ENCODE measurements around the gene PISD.
"Not testable (repeated sequence)": the region's sequence is repeated elsewhere in the genome, so short reads cannot be mapped to it uniquely, and the experiment has no call there.

Gene PISD

DNA sequence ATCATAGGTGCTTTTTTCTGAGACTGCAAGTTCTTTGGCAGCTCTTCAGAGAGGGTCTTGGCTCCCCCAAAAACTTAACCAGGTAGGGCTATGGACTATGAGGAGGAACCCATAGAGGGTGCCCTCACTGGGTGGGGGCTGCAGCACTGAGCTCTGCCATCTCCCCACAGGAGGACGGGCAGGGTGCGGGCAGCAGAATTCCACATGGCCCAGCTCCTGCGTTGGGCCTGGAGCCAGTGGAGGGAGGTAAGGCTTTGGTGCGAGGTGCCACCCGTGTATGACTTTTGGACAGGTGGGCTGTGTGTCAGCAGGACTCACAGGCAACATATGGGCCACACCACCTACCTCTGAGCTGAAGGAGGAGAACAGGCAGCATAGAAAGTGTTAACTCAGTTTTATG is 58.4 kb downstream of the PISD start:
- Histone ChIP-seq H2AFZ (ENCODE audit: low read length) (no peak overlapping the region), H3K9ac (ENCODE audit: low read depth, low read length, poor library complexity, severe bottlenecking) (no peak overlapping the region), H3K79me2 (ENCODE audit: insufficient read depth, low read length) (no peaks in the 10 kb centered on the region), H3K4me1 (ENCODE audit: insufficient read depth, low read length, poor library complexity, severe bottlenecking) (no peaks in the 10 kb centered on the region), H3K4me2 (ENCODE audit: low read depth, low read length, poor library complexity, severe bottlenecking) (no peak overlapping the region), H3F3A (ENCODE audit: low read depth) (no peaks in the 10 kb centered on the region), H3K4me3 (ENCODE audit: low read length, poor library complexity, severe bottlenecking) (no peak overlapping the region), H3K36me3 (ENCODE audit: insufficient read depth, low read length) (peaks cover 5% of the 10 kb centered on the region; the same call in 1 of the 2 replicates), H3K9me2 (replicated peaks; ENCODE audit: low read depth, low read length) (no peaks in the 10 kb centered on the region), H4K20me1 (ENCODE audit: insufficient read depth, low read length, poor library complexity, severe bottlenecking) (no peaks in the 10 kb centered on the region), H3K27me3 (ENCODE audit: insufficient read depth, low read length, poor library complexity, severe bottlenecking) (no peaks in the 10 kb centered on the region), H3K9me3 (ENCODE audit: insufficient read depth, low read depth, low read length) (no peaks in the 10 kb centered on the region)
- TF ChIP-seq EZH2phosphoT487 (IDR thresholded peaks at IDR 0.05; ENCODE audit: borderline replicate concordance) = no peak

GRCh38 chr22:31603081-31603525 is 58.9 kb downstream of the PISD start:
- Histone ChIP-seq H3K36me3 (ENCODE audit: insufficient read depth, low read length) (peaks cover 5% of the 10 kb centered on the region; the same call in 1 of the 2 replicates), H3K9me2 (replicated peaks; ENCODE audit: low read depth, low read length) (no peaks in the 10 kb centered on the region), H4K20me1 (ENCODE audit: insufficient read depth, low read length, poor library complexity, severe bottlenecking) (no peaks in the 10 kb centered on the region), H3K4me2 (ENCODE audit: low read depth, low read length, poor library complexity, severe bottlenecking) (no peak overlapping the region), H3K4me1 (ENCODE audit: insufficient read depth, low read length, poor library complexity, severe bottlenecking) (no peaks in the 10 kb centered on the region), H3F3A (ENCODE audit: low read depth) (no peaks in the 10 kb centered on the region), H3K79me2 (ENCODE audit: insufficient read depth, low read length) (no peaks in the 10 kb centered on the region), H3K9me3 (ENCODE audit: insufficient read depth, low read depth, low read length) (no peaks in the 10 kb centered on the region), H3K9ac (ENCODE audit: low read depth, low read length, poor library complexity, severe bottlenecking) (no peak overlapping the region), H2AFZ (ENCODE audit: low read length) (no peak overlapping the region), H3K27me3 (ENCODE audit: insufficient read depth, low read length, poor library complexity, severe bottlenecking) (no peaks in the 10 kb centered on the region), H3K4me3 (ENCODE audit: low read length, poor library complexity, severe bottlenecking) (no peak overlapping the region)
- no peak for TF ChIP-seq CTCF (conservative IDR thresholded peaks at IDR 0.05; ENCODE audit: low read length)
- no peak for TF ChIP-seq EZH2phosphoT487 (IDR thresholded peaks at IDR 0.05; ENCODE audit: borderline replicate concordance)

DNA sequence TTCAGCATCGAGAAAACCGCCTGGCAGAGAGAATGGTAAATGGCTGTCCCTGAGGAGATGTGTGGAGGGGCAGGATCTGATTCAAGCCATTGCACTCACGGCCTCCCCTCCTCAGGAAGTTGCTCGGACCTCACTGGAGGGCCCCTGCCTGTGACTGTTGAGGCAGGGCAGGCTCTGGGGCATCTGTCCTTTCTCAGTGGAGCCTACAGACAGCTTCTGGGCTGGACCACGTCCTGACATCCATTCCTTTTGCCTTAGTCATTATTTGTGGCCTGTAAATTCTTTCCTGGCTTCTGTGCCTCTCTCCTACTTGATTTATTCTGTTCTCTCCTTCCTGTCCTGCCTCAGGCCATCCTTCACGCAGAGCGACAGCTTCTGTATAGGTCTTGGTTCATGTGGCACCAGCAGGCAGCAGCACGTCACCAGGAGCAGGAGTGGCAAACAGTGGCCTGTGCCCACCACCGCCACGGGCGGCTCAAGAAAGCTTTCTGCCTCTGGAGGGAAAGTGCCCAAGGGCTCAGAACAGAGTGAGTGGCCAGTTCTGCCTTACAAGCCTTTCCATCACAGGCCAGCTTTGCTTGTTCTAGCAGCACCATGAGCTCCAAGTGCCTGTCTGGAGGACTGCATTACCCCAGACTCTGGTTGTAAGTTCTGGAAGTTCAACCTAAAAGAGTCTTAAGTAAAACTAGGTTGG is 59.6 kb downstream of the PISD start:
- Histone ChIP-seq H3K9ac (ENCODE audit: low read depth, low read length, poor library complexity, severe bottlenecking) (no peak overlapping the region), H3K9me2 (replicated peaks; ENCODE audit: low read depth, low read length) (no peaks in the 10 kb centered on the region), H3F3A (ENCODE audit: low read depth) (no peaks in the 10 kb centered on the region), H3K79me2 (ENCODE audit: insufficient read depth, low read length) (no peaks in the 10 kb centered on the region), H3K9me3 (ENCODE audit: insufficient read depth, low read depth, low read length) (no peaks in the 10 kb centered on the region), H3K4me1 (ENCODE audit: insufficient read depth, low read length, poor library complexity, severe bottlenecking) (no peaks in the 10 kb centered on the region), H4K20me1 (ENCODE audit: insufficient read depth, low read length, poor library complexity, severe bottlenecking) (no peaks in the 10 kb centered on the region), H3K36me3 (ENCODE audit: insufficient read depth, low read length) (peaks cover 5% of the 10 kb centered on the region; the same call in 1 of the 2 replicates), H3K4me2 (ENCODE audit: low read depth, low read length, poor library complexity, severe bottlenecking) (no peak overlapping the region), H2AFZ (ENCODE audit: low read length) (no peak overlapping the region), H3K27me3 (ENCODE audit: insufficient read depth, low read length, poor library complexity, severe bottlenecking) (no peaks in the 10 kb centered on the region), H3K4me3 (ENCODE audit: low read length, poor library complexity, severe bottlenecking) (no peak overlapping the region)
- no peak for TF ChIP-seq EZH2phosphoT487 (IDR thresholded peaks at IDR 0.05; ENCODE audit: borderline replicate concordance)
- TF ChIP-seq CTCF (conservative IDR thresholded peaks at IDR 0.05; ENCODE audit: low read length) = no peak

DNA sequence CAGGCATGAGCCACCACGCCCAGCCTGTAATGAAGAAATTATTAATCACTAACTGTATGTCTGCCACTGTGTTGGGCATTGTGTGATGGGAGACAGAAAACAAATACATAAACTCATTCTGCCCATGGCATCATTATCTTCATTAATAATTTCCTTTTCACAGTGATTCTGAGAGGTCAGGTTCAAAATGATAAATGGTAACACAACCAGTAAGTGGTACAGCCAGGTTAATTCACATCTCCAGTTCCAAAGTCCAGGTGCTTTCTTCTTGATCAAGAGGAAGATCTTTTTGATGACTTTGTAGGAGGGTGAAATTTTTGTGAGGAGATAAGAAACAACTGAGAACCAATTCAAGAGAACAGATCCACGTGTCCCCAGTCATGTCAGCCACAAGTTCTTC is 66.7 kb downstream of the PISD start:
- no peaks in the 10 kb centered on the region for H3K9me2 ChIP-seq (replicated peaks; ENCODE audit: low read depth, low read length)
- no peaks in the 10 kb centered on the region for H3K9me3 ChIP-seq (ENCODE audit: insufficient read depth, low read depth, low read length)
- H4K20me1 ChIP-seq (ENCODE audit: insufficient read depth, low read length, poor library complexity, severe bottlenecking) = no peaks in the 10 kb centered on the region
- no peak overlapping the region for H3K4me2 ChIP-seq (ENCODE audit: low read depth, low read length, poor library complexity, severe bottlenecking)
- TF ChIP-seq CTCF (conservative IDR thresholded peaks at IDR 0.05; ENCODE audit: low read length) (no peak), EZH2phosphoT487 (IDR thresholded peaks at IDR 0.05; ENCODE audit: borderline replicate concordance) (no peak)
- H3K79me2 ChIP-seq (ENCODE audit: insufficient read depth, low read length) = no peaks in the 10 kb centered on the region
- no peak overlapping the region for H3K4me3 ChIP-seq (ENCODE audit: low read length, poor library complexity, severe bottlenecking)
- no peak overlapping the region for H2AFZ ChIP-seq (ENCODE audit: low read length)
- no peaks in the 10 kb centered on the region for H3K36me3 ChIP-seq (ENCODE audit: insufficient read depth, low read length)
- no peaks in the 10 kb centered on the region for H3K4me1 ChIP-seq (ENCODE audit: insufficient read depth, low read length, poor library complexity, severe bottlenecking)
- H3F3A ChIP-seq (ENCODE audit: low read depth) = no peaks in the 10 kb centered on the region
- H3K9ac ChIP-seq (ENCODE audit: low read depth, low read length, poor library complexity, severe bottlenecking) = no peak overlapping the region
- H3K27me3 ChIP-seq (ENCODE audit: insufficient read depth, low read length, poor library complexity, severe bottlenecking) = no peaks in the 10 kb centered on the region

DNA sequence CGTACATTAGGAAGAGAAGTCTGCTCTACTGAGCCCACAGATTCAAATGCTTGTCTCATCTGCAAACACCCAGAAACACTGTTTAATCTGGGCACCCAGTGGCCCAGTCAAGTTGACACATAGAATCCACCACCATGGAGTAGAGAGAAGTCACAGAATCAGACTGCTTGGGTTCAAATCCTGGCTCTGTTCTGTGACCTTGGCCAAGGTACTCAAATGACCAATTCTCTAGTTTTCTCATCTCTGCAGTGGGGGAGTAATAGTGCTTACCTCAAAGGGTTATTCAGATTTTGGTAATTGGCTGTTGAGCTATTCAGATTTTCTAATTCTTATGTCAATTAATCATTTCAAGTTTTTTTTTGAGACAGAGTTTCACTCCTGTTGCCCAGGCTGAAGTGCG is 71.9 kb downstream of the PISD start:
- H3K36me3 ChIP-seq (ENCODE audit: insufficient read depth, low read length) = peaks cover 22% of the 10 kb centered on the region; the same call in 1 of the 2 replicates
- not testable (repeated sequence) for H2AFZ ChIP-seq (ENCODE audit: low read length)

More for the DNA sequence above, 71.9 kb downstream of the PISD start:
- H3K4me3 ChIP-seq (ENCODE audit: low read length, poor library complexity, severe bottlenecking); H3K79me2 ChIP-seq (ENCODE audit: insufficient read depth, low read length); H3K9me2 ChIP-seq (replicated peaks; ENCODE audit: low read depth, low read length); H3K9ac ChIP-seq (ENCODE audit: low read depth, low read length, poor library complexity, severe bottlenecking); H4K20me1 ChIP-seq (ENCODE audit: insufficient read depth, low read length, poor library complexity, severe bottlenecking); H3K9me3 ChIP-seq (ENCODE audit: insufficient read depth, low read depth, low read length); H3K4me2 ChIP-seq (ENCODE audit: low read depth, low read length, poor library complexity, severe bottlenecking); H3F3A ChIP-seq (ENCODE audit: low read depth); H3K4me1 ChIP-seq (ENCODE audit: insufficient read depth, low read length, poor library complexity, severe bottlenecking); H3K27me3 ChIP-seq (ENCODE audit: insufficient read depth, low read length, poor library complexity, severe bottlenecking): not testable (repeated sequence)
